GM12892 (cell line): Measurements from ENCODE around the gene RSKR.

Experiments
- POLR2A ChIP-seq: IDR thresholded peaks from 2 replicates; pipeline ENCODE4 v1.6.1; 2011; ENCODE audit warnings: low read depth, low read length, control low read depth
- POLR2AphosphoS5 ChIP-seq: IDR thresholded peaks from 2 replicates; pipeline ENCODE4 v1.6.1; 2011; ENCODE audit warnings: low read depth, low read length, control low read depth
- TAF1 ChIP-seq: IDR thresholded peaks from 2 replicates; pipeline ENCODE4 v1.6.1; 2011; ENCODE audit warnings: low read depth, mild to moderate bottlenecking, control low read depth, low read length, borderline replicate concordance

DNA sequence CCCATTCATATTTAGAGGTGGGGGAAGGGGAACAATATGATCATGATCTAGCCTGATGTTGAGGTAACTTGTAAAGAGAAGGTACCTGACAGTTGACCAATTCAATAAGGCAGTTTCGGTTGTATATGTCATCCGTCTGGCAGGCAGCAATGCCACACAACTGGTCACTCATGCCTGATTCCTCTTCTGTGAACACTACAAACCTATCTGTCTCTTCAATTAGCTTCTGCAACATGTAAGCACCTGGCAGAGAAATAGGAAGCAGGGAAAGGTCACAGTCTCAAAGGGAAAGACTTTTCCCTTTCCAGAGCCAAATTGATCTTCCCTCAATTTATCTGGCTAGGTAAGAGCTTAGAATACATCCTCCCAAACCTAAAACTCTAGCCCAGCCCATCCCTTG is 10.2 kb upstream of the RSKR start:
- no peak for TF ChIP-seq POLR2A
- no peak for TF ChIP-seq POLR2AphosphoS5
- TF ChIP-seq TAF1 = no peak
